ENCODE data around the gene PRCP. TPM values are rescaled to one million over a fixed set of nuclear protein-coding genes. Genes with fewer than 3 reads are reported as not detected.
"Not testable (repeated sequence)": the region's sequence is repeated elsewhere in the genome, so short reads cannot be mapped to it uniquely, and the experiment has no call there.

The PRCP gene
- total RNA-seq (2014; rRNA removed; shearing (Covaris generic); ENCODE audit: low replicate concordance), result 21.2 and 36.0 TPM in 2 replicates

DNA sequence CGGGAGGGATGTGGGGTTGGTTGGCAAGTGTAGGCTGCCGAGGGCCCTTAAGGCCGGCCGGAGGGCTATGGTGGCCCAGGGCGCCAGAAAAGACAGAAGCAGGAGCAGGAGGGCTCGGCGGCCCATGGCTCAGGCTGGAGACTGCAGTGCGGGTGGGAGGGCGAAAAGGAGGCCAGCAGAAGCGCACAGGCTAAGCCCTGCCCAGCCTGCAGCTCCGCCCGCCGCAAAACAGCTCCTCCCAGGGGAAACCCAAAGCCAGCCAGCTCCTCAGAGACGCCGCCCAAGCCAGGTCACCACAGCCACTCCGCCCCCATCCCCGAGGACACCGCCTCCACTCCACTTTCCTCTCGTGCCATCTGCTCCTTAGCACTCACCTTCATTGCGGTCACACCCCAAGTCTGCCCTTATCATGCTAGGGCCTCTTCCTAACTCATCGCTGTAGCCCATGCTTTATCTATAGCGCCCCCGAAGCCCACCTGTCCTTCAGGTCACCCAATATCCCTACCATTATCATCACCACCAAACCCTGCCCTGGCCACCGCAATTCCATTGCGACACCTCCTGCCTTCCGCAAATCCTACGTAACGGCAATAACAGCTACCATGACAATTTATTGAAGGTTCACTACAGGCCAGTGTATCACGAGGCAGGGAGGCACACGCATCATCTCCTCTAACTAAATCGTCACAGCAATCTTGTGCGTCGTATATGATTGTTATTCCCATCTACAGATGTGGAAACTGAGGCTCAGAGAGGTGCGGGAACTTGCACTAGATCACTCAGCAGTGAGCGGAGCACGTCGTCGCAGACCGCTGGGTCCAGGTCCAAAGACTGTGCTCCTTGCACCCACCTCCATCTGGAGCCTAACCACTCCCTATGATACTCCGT, at the start of gene PRCP:
Gene PRCP, minus strand, starts transcription at position 154 of the 888 bp plus-strand sequence. Its CDS starts 28 bp downstream, at position 126.
- DNase-seq (ENCODE audit: low read depth), result peak; percentile 89
- in situ Hi-C loops (cut with HindIII; ENCODE audit: low pct_unique_long_range_greater_than_20kb, low sequenced_read_pairs), result no loop called here

DNA sequence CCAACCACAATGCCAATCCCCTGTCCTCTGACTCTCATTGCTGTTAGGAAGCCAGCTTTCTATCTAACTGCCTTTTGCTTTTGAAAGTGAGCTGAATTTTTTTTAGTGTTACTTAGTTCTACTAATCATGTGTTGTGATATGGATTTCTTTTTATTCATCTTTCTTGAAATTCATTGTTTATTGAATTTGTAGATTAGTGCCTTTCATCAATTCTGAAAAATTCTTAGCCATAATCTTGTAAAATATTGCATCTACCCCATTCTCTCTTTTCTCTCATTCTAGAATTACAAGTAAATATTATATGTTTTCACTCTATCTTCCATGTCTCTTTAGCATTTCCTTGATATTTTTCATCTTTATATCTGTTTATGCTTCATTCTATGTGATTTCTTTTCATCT, 49.1 kb upstream of the PRCP start:
- in situ Hi-C loops (cut with HindIII; ENCODE audit: low pct_unique_long_range_greater_than_20kb, low sequenced_read_pairs), result no loop called here

DNA sequence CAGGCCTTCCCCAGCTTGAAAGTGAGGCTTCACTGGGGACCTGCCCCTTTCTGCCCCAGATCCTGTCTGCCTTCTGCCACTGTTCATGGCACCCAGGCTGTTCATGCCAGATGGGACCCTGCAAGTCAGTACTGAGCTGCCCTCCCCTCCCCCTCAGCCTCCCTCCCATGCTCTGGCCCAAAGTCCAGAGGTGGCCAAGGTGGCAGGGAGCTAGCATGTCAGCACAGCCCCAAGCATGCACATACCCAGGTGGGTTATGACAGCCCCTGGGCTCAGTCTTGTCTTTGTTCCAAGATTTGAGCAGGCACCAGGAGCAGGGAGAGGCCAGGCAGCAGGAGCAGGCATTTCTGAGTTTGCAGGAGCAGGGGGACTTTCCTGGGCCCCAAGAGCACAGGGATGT, 45.5 kb upstream of the PRCP start:
- DNase-seq (ENCODE audit: low read depth), result no peak
- in situ Hi-C loops (cut with HindIII; ENCODE audit: low pct_unique_long_range_greater_than_20kb, low sequenced_read_pairs), result no loop called here

More for the DNA sequence above, 49.1 kb upstream of the PRCP start:
- no peak for DNase-seq (ENCODE audit: low read depth)

DNA sequence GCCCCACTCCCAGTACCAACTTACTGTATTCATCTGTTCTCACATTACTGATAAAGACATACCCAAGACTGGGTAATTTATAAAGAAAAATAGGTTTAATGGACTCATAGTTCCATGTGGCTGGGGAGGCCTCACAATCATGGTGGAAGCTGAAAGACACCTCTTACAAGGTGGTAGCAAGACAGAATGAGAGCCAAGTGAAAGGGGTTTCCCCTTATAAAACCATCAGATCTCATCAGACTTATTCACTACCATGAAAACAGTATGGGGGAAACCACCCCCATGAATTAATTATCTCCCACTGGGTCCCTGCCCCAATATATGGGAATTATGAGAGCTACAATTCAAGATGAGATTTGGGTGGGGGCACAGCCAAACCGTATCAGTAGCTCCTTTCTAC, 44.8 kb upstream of the PRCP start:
- DNase-seq (ENCODE audit: low read depth); in situ Hi-C loops (cut with HindIII; ENCODE audit: low pct_unique_long_range_greater_than_20kb, low sequenced_read_pairs): not testable (repeated sequence)

DNA sequence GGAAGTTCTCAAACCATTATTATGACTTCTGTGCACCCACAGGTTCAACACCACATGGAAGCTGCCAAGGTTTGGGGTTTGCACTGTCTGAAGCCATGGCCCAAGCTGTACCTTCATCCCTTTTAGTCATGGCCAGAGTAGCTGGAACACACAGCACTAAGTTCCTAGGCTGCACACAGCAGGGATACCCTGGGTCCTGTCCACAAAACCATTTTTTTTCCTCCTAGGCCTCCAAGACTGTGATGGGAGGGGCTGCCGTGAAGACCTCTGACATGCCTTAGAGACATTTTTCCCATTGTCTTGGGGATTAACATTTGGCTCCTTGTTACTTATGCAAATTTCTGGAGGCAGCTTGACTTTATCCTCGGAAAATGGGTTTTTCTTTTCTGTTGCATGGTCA, 44.0 kb upstream of the PRCP start:
- DNase-seq (ENCODE audit: low read depth), result no peak
- in situ Hi-C loops (cut with HindIII; ENCODE audit: low pct_unique_long_range_greater_than_20kb, low sequenced_read_pairs), result no loop called here

DNA sequence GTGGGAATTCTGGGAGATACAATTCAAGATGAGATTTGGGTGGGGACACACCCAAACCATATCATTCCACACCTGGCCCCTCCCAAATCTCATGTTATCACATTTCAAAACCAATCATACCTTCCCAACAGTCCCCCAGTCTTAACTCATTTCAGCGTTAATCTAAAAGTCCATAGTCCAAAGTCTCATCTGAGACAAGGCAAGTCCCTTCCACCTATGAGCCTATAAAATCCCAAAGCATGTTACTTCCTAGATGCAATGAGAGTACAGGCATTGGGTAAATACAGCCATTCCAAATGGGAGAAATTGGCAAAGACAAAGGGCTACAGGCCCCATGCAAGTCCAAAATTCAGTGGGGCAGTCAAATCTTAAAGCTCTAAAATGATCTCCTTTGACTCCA, 43.2 kb upstream of the PRCP start:
- in situ Hi-C loops (cut with HindIII; ENCODE audit: low pct_unique_long_range_greater_than_20kb, low sequenced_read_pairs); DNase-seq (ENCODE audit: low read depth): not testable (repeated sequence)

DNA sequence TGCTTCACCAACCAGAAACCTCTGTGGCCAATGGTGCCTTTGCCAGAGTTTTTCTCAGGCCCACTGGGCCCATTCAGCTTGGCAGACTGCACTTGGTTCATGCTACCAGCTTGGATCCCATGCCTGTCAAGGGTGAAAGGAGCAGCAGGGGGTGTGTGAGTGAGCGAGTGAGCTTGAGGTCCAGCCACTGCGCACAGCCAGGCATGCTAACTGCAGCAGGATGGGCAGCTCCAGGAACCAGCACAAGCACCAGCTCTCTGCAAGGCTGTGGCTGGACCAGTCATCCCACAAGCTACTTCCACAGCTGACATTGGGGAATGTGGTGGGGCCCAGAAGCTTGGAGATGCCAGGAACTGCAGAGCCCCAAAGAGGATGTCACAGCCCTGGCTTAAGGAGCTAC, 42.1 kb upstream of the PRCP start:
- no peak for DNase-seq (ENCODE audit: low read depth)
- in situ Hi-C loops (cut with HindIII; ENCODE audit: low pct_unique_long_range_greater_than_20kb, low sequenced_read_pairs), result no loop called here

DNA sequence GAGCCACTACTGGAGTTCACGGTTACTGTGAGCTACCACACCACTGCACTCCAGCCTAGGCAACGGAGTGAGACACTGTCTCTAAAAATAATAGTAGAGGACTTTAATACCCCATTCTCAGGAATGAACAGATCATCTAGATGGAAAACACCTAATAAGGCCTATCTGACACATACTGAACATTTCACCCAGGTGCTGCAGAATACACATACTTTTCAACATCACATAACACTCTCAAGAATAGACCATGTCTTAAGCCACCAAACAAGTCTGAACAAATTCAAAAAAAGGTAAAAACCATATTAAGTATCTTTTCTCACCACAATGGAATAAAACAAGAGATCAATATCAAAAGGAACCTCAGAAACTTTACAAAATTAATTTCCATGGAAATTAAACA, 39.2 kb upstream of the PRCP start:
- in situ Hi-C loops (cut with HindIII; ENCODE audit: low pct_unique_long_range_greater_than_20kb, low sequenced_read_pairs), result no loop called here
- no peak for DNase-seq (ENCODE audit: low read depth)

DNA sequence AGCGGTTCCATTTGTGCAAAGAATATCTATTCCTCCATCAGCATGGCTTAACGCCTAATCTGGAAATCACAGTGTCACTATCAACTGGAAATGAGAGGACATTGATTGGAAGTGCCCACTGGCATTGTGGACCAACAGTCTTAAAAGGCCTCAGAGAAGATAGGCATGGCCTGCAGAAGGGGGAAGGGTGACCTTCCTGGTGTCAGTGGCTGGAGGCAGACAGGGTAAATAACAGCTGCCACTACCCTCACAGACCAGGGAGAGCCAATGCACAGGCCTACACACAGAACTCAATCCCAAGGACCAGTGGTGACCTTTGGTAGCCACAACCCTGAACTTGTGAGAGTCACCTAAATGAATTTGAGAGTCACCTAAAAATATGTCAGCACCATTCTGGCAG, 37.3 kb upstream of the PRCP start:
- in situ Hi-C loops (cut with HindIII; ENCODE audit: low pct_unique_long_range_greater_than_20kb, low sequenced_read_pairs), result no loop called here
- no peak for DNase-seq (ENCODE audit: low read depth)

DNA sequence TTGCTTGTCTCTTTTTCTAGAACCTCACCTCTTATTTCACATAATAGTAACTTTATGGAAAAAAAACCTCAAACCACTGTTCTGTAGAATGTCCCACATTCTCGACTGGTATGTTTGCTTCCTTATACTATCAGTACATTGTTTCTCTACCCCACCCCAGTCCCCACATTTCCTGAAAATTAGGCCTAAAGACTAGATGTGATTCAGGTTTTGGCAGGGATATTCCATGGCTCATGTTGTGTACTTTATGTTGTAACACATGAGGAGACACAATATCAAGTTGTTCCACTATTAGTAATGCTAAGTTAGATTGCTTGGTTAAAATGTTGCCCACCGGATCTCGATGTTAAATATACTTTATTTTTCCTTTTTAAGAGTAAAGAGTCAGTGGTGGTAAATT, 36.0 kb upstream of the PRCP start:
- in situ Hi-C loops (cut with HindIII; ENCODE audit: low pct_unique_long_range_greater_than_20kb, low sequenced_read_pairs), result no loop called here
- DNase-seq (ENCODE audit: low read depth), result no peak

DNA sequence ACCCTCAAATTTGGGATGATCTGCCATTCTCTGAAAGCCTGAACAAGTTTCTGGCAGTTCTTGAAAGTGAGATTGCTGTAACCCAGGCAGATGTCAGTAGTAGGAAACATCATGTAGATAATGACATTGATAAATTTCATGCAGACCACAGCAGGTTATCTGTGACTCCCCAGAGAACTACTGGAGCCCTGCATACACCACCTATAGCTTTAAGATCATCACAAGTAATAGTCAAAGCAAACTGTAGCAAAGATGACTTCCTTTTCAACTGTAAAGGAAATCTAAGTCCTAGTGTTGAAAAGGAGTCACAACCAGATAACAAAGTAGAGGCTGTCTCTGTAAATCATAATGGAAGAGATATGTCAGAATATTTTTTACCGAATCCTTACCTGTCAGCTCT, 32.3 kb upstream of the PRCP start:
- DNase-seq (ENCODE audit: low read depth), result no peak
- in situ Hi-C loops (cut with HindIII; ENCODE audit: low pct_unique_long_range_greater_than_20kb, low sequenced_read_pairs), result no loop called here

DNA sequence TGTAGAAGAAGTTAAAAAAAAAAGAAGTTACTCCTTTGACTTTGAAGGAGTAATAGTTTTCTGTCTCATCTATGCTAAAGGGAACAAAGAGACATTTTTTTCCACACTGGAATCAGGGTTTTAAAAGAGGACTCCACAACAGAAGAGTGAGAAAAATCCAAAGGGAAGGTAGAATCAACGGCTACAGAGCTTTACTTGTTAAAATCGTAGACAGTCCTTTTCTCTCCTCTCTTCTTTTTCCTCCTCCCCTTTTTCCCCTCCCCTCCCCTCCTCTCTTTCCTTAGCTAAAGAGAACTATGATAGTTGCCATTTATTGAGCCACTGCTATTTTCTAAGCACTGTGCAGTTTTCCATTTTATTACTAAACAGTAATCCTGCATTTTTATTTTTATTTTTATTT, 30.5 kb upstream of the PRCP start:
- in situ Hi-C loops (cut with HindIII; ENCODE audit: low pct_unique_long_range_greater_than_20kb, low sequenced_read_pairs), result no loop called here

DNA sequence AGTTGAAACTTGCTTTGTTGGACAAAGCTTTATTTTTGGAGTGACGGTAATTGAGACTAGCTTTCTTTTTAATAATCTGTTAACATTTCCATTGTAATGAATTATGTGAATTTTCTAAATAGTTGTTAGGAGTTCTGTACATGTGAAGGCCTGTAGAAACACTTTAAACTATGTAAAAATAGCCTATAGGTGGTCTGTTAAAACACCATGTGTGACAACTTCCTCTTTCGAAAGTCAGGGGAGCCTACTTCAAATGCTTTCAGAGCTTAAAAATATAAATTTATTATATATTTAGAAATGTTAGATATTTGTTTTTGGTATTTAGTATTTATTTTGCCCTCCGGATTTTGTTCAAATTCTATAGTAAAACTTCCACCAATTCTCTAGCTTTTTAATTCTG, 30.0 kb upstream of the PRCP start:
- no peak for DNase-seq (ENCODE audit: low read depth)
- in situ Hi-C loops (cut with HindIII; ENCODE audit: low pct_unique_long_range_greater_than_20kb, low sequenced_read_pairs), result no loop called here

More for the DNA sequence above, 30.5 kb upstream of the PRCP start:
- no peak for DNase-seq (ENCODE audit: low read depth)

DNA sequence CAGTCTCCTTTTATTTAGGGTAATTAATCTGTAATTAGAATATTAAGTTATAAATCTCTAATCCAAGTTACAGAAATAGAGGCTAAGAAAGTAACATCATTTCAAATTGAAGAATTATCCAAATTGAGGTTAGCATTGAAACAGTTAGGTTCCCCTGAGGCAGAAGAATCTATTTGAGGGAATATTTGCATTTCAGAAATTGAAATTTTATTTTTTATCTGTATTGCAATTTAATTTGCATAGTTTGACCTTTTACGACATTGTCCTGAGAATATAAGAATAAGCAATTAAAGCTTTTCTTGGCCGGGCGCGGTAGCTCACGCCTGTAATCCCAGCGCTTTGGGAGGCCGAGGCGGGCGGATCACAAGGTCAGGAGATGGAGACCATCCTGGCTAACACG, 28.9 kb upstream of the PRCP start:
- in situ Hi-C loops (cut with HindIII; ENCODE audit: low pct_unique_long_range_greater_than_20kb, low sequenced_read_pairs), result no loop called here
- DNase-seq (ENCODE audit: low read depth), result no peak

DNA sequence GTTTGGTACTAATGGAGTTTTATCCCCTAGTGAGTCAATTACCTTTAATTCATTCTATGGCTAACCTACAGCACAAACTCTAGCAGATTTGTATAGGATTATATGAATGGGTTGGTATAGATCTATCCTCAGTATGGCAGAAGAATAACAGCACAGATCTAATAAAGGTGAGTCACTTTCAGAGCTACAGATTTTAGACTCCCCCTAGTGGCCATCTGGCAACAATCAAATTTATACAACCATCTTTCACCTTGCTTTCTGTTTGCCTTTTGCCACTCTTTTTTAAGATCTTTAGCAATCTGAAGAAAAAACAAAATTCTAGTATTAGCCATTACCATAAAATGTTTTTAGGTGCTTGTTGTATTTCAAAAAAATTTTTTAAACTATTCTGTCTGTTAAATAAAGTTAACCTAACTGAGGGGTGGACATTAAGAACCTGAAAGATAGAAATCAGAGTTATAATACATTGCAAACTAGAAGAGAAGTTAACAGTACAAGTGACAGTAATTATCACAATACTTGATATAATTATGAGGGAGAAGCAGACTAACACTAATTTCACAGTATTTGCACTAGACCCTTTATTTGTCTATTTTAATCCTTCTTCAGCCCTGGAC, 27.1 kb upstream of the PRCP start:
- DNase-seq (ENCODE audit: low read depth), result peak; percentile 28
- in situ Hi-C loops (cut with HindIII; ENCODE audit: low pct_unique_long_range_greater_than_20kb, low sequenced_read_pairs), result no loop called here

DNA sequence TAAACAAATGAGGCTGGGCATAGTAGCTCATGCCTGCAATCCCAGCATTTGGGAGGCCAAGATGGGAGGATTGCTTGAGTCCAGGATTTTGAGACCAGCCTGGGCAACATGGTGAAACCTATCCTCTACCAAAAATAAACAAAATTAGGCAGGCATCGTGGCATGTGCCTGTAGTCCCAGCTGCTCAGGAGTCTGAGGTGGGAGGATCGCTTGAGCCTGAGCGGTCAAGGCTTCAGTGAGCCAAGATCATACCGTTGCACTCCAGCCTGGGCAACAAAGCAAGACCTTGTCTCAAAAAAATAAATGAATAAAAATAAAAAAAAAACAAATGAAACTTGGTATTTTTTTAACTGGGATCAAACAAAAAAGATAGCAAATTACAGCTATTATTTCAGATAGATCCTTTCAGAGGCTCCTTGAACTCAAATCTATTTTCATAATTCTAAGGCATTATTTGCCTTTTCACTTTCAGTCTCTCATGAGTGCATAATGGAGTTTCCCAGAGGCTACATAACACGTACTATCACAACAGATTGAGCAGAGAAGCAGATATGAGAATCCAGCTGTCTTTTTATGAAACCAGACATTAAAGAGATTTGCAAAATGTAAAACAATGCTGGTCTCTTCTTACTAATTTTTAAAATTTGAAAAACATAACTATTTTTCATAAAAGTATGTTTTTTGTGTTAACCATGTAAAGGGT, 24.4 kb upstream of the PRCP start:
- in situ Hi-C loops (cut with HindIII; ENCODE audit: low pct_unique_long_range_greater_than_20kb, low sequenced_read_pairs), result no loop called here

DNA sequence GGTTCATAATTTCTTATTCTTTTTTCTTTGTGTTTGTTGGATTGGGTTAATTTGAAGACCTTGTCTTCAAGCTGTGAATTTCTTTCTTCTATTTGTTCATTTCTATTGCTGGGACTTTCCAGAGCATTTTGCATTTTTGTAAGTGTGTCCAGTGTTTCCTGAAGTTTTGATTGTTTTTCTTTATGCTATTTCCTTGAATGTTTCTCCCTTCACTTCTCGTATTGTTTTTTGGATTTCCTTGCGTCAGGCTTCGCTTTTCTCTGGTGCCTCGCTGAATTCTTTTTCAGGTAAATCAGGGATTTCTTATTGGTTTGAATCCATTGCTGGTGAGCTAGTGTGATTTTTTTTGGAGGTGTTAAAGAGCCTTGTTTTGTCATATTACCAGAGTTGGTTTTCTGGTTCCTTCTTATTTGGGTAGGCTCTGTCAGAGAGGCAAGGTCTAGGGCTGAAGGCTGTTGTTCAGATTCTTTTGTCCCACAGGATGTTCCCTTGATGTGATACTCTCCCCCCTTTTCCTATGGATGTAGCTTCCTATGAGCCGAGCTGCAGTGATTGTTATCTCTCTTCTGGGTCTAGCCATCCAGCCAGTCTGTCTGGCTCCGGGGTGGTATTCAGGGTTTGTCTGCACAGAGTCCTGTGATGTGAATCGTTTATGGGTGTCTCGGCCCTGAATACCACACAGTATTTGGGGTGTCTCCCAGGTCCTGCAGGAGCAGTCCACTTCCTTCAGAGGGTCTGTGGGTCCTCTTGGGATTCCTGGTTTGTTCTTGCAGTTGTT, 22.4 kb upstream of the PRCP start:
- in situ Hi-C loops (cut with HindIII; ENCODE audit: low pct_unique_long_range_greater_than_20kb, low sequenced_read_pairs); DNase-seq (ENCODE audit: low read depth): not testable (repeated sequence)

More for the DNA sequence above, 24.4 kb upstream of the PRCP start:
- no peak for DNase-seq (ENCODE audit: low read depth)

DNA sequence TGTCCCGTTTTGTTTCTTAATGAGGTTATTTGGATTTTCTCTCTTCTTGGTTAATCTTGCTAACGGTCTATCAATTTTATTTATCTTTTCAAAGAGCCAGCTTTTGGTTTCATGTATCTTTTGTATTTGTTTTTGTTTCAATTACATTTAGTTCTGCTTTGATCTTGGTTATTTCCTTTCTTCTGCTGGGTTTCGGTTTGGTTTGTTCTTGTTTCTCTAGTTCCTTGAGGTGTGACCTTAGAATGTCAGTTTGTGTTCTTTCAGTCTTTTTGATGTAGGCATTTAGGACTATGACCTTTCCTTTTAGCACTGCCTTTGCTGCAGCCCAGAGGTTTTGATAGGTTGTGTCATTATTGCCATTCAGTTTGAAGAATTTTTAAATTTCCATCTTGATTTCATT, 20.0 kb upstream of the PRCP start:
- DNase-seq (ENCODE audit: low read depth); in situ Hi-C loops (cut with HindIII; ENCODE audit: low pct_unique_long_range_greater_than_20kb, low sequenced_read_pairs): not testable (repeated sequence)

All from Caki2 (cell line).